NB4 (cell line): ENCODE data around the gene VPS35.
A peak's percentile ranks its signal among the peaks of the same experiment; 100 is the strongest.

ENCODE experiments used
- DNase-seq: peaks from one replicate; pipeline ENCODE4 v3.0.0; 2010; ENCODE audit warnings: low read depth
- H3K4me3 ChIP-seq: one replicate; pipeline ENCODE4 v1.5.1; 2011; ENCODE audit warnings: mild to moderate bottlenecking, low read depth, low read length, moderate library complexity
- CTCF ChIP-seq: IDR thresholded peaks from one replicate; pipeline ENCODE4 v1.5.1; 2012; ENCODE audit warnings: low read depth, low read length
- MAX ChIP-seq: IDR thresholded peaks from 2 replicates; pipeline ENCODE4 v1.6.1; 2011; ENCODE audit warnings: low read depth, low read length
- MYC ChIP-seq: IDR thresholded peaks from 2 replicates; pipeline ENCODE4 v1.6.1; 2011; ENCODE audit warnings: low read depth, low read length
- POLR2A ChIP-seq: IDR thresholded peaks from 2 replicates; pipeline ENCODE4 v1.6.1; 2011; ENCODE audit warnings: mild to moderate bottlenecking; ENCODE audit not compliant: insufficient read length; ENCODE audit errors: extremely low read depth

Gene VPS35

GRCh38 chr16:46621006-46621933 is 67.7 kb downstream of the VPS35 start, which contains the start of gene SHCBP1:
TSS of gene SHCBP1 (minus strand) at chr16:46621379. CDS start at chr16:46621359, 20 bp downstream.
- TF ChIP-seq MAX (peak; percentile 52; the same call in 1 of the 2 replicates), POLR2A (peak; percentile 76), MYC (no peak)

GRCh38 chr16:46620266-46621005 is 68.5 kb downstream of the VPS35 start:
- TF ChIP-seq MYC (0 out of 2 replicates have a peak, but pooled peaks have one; percentile 5), POLR2A (no peak), CTCF (no peak), MAX (no peak)
- H3K4me3 ChIP-seq = peak overlapping the region; percentile 95
- peak; percentile 79 for DNase-seq

More at GRCh38 chr16:46621006-46621933, 67.7 kb downstream of the VPS35 start, which contains the start of gene SHCBP1:
- peak; percentile 94 for DNase-seq
- H3K4me3 ChIP-seq = peak within 1 kb of the TSS; percentile 95

GRCh38 chr16:46618516-46618915 is 70.5 kb downstream of the VPS35 start:
- TF ChIP-seq CTCF = no peak
- no peak for TF ChIP-seq POLR2A
- no peak for TF ChIP-seq MYC
- TF ChIP-seq MAX = no peak
- no peak overlapping the region for H3K4me3 ChIP-seq
- no peak for DNase-seq

- no peak for TF ChIP-seq MAX
- no peak for TF ChIP-seq POLR2A
- no peak for TF ChIP-seq MYC
- no peak for TF ChIP-seq CTCF
- no peak for DNase-seq
- H3K4me3 ChIP-seq = no peak overlapping the region
Observed at GRCh38 chr16:46614006-46614405, 75.0 kb downstream of the VPS35 start.

- TF ChIP-seq MYC = no peak
- TF ChIP-seq CTCF = no peak
- no peak for TF ChIP-seq MAX
- TF ChIP-seq POLR2A = no peak
- no peak for DNase-seq
- no peak overlapping the region for H3K4me3 ChIP-seq
Observed at GRCh38 chr16:46613352-46613751, 75.6 kb downstream of the VPS35 start.
